Measurements from ENCODE around the gene AHI1.

AHI1 gene

DNA sequence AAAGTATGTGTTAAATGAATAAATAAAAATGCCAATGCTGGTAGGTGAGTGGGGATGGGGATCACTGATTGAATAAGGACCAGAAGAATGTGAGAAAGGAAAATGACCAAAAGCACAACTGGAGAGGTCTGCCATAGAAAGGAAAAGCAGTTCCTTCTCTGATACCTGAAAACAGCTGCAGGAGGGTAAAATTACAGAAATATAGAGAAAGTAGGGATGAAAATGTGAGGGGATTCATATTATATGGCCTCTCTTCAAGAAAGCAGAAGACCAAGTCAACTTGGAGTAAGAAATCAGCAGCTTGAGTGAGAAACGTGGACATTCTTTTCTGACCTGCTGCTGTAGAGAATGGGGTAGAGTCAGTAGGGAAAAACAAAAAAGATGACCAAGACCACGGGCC, 191.4 kb downstream of the AHI1 start:
- no peaks in the 10 kb centered on the region for H3F3A ChIP-seq (ENCODE audit: insufficient read depth, low read length)
- H3K4me2 ChIP-seq (ENCODE audit: low read depth, low read length) = no peak overlapping the region
- no peak overlapping the region for H3K27ac ChIP-seq (ENCODE audit: low read length)
- H3K9ac ChIP-seq (ENCODE audit: low read length) = no peak overlapping the region
- no peak overlapping the region for H3K4me3 ChIP-seq (ENCODE audit: low read length)
- H3K4me1 ChIP-seq (ENCODE audit: low read length) = no peaks in the 10 kb centered on the region
- H3K36me3 ChIP-seq (replicated peaks; ENCODE audit: insufficient read depth, low read length) = no peaks in the 10 kb centered on the region
- H2AFZ ChIP-seq (ENCODE audit: low read length) = no peak overlapping the region
- no peaks in the 10 kb centered on the region for H3K9me3 ChIP-seq (replicated peaks; ENCODE audit: insufficient read depth, low read length)
- H3K27me3 ChIP-seq (replicated peaks; ENCODE audit: insufficient read depth, low read length) = no peaks in the 10 kb centered on the region
- no peaks in the 10 kb centered on the region for H4K20me1 ChIP-seq (ENCODE audit: insufficient read depth, low read length)
- no peaks in the 10 kb centered on the region for H3K9me2 ChIP-seq (replicated peaks; ENCODE audit: insufficient read depth, low read length)
- DNase-seq = no peak
- TF ChIP-seq EZH2 (optimal IDR thresholded peaks at IDR 0.05; ENCODE audit: low read depth, low read length) (no peak), EZH2phosphoT487 (IDR thresholded peaks at IDR 0.05; ENCODE audit: low read length) (no peak)
- TF ChIP-seq, protein P1, sequence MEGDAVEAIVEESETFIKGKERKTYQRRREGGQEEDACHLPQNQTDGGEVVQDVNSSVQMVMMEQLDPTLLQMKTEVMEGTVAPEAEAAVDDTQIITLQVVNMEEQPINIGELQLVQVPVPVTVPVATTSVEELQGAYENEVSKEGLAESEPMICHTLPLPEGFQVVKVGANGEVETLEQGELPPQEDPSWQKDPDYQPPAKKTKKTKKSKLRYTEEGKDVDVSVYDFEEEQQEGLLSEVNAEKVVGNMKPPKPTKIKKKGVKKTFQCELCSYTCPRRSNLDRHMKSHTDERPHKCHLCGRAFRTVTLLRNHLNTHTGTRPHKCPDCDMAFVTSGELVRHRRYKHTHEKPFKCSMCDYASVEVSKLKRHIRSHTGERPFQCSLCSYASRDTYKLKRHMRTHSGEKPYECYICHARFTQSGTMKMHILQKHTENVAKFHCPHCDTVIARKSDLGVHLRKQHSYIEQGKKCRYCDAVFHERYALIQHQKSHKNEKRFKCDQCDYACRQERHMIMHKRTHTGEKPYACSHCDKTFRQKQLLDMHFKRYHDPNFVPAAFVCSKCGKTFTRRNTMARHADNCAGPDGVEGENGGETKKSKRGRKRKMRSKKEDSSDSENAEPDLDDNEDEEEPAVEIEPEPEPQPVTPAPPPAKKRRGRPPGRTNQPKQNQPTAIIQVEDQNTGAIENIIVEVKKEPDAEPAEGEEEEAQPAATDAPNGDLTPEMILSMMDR (IDR thresholded peaks at IDR 0.05; ENCODE audit: low read length) = no peak
- no peaks in the 10 kb centered on the region for H3K79me2 ChIP-seq (ENCODE audit: low read length)

DNA sequence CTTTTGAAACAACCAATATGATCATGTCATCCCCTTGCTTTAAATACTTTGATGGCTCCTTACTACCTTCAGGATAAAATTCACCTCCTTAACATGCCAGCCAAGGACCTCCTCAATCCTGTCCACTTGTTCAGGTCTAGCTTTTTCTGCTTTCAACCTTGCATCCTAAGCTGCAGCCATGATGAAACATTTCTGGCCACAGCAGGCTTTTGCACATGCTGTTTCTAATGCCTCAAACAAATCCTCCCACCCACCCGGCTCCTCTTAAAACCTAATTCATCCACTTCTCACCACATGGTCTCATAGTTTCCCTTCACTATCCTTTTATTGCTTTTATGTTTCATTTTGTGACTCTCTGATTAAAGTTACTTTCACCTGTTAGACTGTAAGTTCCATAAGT, 191.9 kb downstream of the AHI1 start:
- Histone ChIP-seq H3F3A (ENCODE audit: insufficient read depth, low read length) (no peaks in the 10 kb centered on the region), H3K9ac (ENCODE audit: low read length) (no peak overlapping the region), H3K4me1 (ENCODE audit: low read length) (no peaks in the 10 kb centered on the region), H3K27ac (ENCODE audit: low read length) (no peak overlapping the region), H3K9me3 (replicated peaks; ENCODE audit: insufficient read depth, low read length) (no peaks in the 10 kb centered on the region), H3K36me3 (replicated peaks; ENCODE audit: insufficient read depth, low read length) (no peaks in the 10 kb centered on the region), H3K4me2 (ENCODE audit: low read depth, low read length) (no peak overlapping the region), H3K27me3 (replicated peaks; ENCODE audit: insufficient read depth, low read length) (no peaks in the 10 kb centered on the region), H3K4me3 (ENCODE audit: low read length) (no peak overlapping the region), H2AFZ (ENCODE audit: low read length) (no peak overlapping the region), H3K9me2 (replicated peaks; ENCODE audit: insufficient read depth, low read length) (no peaks in the 10 kb centered on the region), H3K79me2 (ENCODE audit: low read length) (no peaks in the 10 kb centered on the region), H4K20me1 (ENCODE audit: insufficient read depth, low read length) (no peaks in the 10 kb centered on the region)
- TF ChIP-seq EZH2phosphoT487 (IDR thresholded peaks at IDR 0.05; ENCODE audit: low read length) = no peak
- TF ChIP-seq, protein P1 (IDR thresholded peaks at IDR 0.05; ENCODE audit: low read length) = no peak
- TF ChIP-seq EZH2 (optimal IDR thresholded peaks at IDR 0.05; ENCODE audit: low read depth, low read length) = no peak
- DNase-seq = no peak

DNA sequence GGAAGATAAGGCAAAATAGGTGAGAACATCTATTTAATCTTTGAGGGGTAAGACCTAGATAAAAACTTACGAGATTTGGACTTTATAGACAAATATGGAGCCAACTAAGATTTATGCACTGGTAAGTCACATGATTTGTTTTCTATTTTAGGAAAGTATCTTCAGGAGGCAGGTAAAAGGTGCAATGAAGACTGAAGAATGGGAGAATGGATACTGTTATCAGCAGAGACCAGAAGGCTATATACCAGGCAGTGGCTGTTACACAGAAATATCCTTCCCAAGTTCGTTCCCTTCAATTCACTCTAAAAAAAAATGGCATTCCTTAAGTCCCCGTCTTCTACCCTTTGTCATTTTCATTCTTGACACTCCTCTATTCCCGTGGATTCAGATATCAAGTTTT, 192.7 kb downstream of the AHI1 start:
- TF ChIP-seq EZH2 (optimal IDR thresholded peaks at IDR 0.05; ENCODE audit: low read depth, low read length) = no peak
- H4K20me1 ChIP-seq (ENCODE audit: insufficient read depth, low read length) = no peaks in the 10 kb centered on the region
- no peak overlapping the region for H3K27ac ChIP-seq (ENCODE audit: low read length)
- H3F3A ChIP-seq (ENCODE audit: insufficient read depth, low read length) = no peaks in the 10 kb centered on the region
- no peaks in the 10 kb centered on the region for H3K27me3 ChIP-seq (replicated peaks; ENCODE audit: insufficient read depth, low read length)
- no peaks in the 10 kb centered on the region for H3K79me2 ChIP-seq (ENCODE audit: low read length)
- no peaks in the 10 kb centered on the region for H3K9me2 ChIP-seq (replicated peaks; ENCODE audit: insufficient read depth, low read length)
- no peak overlapping the region for H3K9ac ChIP-seq (ENCODE audit: low read length)
- no peak for DNase-seq
- H3K36me3 ChIP-seq (replicated peaks; ENCODE audit: insufficient read depth, low read length) = no peaks in the 10 kb centered on the region
- no peaks in the 10 kb centered on the region for H3K9me3 ChIP-seq (replicated peaks; ENCODE audit: insufficient read depth, low read length)
- H3K4me1 ChIP-seq (ENCODE audit: low read length) = no peaks in the 10 kb centered on the region
- H2AFZ ChIP-seq (ENCODE audit: low read length) = no peak overlapping the region
- no peak overlapping the region for H3K4me3 ChIP-seq (ENCODE audit: low read length)
- H3K4me2 ChIP-seq (ENCODE audit: low read depth, low read length) = no peak overlapping the region

DNA sequence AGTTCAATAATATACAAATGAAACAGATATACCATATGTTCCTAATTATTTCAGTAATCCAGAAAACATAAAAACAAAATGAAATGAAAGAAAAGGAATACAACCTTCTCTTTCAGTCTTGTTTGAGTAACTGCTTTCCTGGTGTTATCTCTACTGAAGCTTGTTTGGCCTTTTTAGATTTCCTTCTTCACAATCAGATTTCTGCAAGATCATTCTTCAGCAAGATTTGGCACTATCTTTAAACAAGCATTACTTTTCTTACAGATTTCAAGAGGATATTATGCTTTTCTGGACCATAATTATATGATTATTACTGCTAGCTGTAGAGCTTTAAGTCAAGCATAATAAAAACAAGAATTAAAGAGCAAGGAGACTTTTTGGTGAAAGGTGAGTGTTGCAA, 196.2 kb downstream of the AHI1 start:
- TF ChIP-seq EZH2phosphoT487 (IDR thresholded peaks at IDR 0.05; ENCODE audit: low read length) (no peak), EZH2 (optimal IDR thresholded peaks at IDR 0.05; ENCODE audit: low read depth, low read length) (no peak)
- TF ChIP-seq, protein P1 (IDR thresholded peaks at IDR 0.05; ENCODE audit: low read length) = no peak
- Histone ChIP-seq H3K9ac (ENCODE audit: low read length) (no peak overlapping the region), H3K27me3 (replicated peaks; ENCODE audit: insufficient read depth, low read length) (no peaks in the 10 kb centered on the region), H4K20me1 (ENCODE audit: insufficient read depth, low read length) (no peaks in the 10 kb centered on the region), H3K9me2 (replicated peaks; ENCODE audit: insufficient read depth, low read length) (no peaks in the 10 kb centered on the region), H3K27ac (ENCODE audit: low read length) (no peak overlapping the region), H3K4me2 (ENCODE audit: low read depth, low read length) (no peak overlapping the region), H3K36me3 (replicated peaks; ENCODE audit: insufficient read depth, low read length) (no peaks in the 10 kb centered on the region), H3K79me2 (ENCODE audit: low read length) (no peaks in the 10 kb centered on the region), H3K4me3 (ENCODE audit: low read length) (no peak overlapping the region), H3K4me1 (ENCODE audit: low read length) (no peaks in the 10 kb centered on the region), H3F3A (ENCODE audit: insufficient read depth, low read length) (no peaks in the 10 kb centered on the region), H2AFZ (ENCODE audit: low read length) (no peak overlapping the region), H3K9me3 (replicated peaks; ENCODE audit: insufficient read depth, low read length) (no peaks in the 10 kb centered on the region)
- no peak for DNase-seq
